ENCODE measurements around the gene TDRKH.

The TDRKH gene

DNA sequence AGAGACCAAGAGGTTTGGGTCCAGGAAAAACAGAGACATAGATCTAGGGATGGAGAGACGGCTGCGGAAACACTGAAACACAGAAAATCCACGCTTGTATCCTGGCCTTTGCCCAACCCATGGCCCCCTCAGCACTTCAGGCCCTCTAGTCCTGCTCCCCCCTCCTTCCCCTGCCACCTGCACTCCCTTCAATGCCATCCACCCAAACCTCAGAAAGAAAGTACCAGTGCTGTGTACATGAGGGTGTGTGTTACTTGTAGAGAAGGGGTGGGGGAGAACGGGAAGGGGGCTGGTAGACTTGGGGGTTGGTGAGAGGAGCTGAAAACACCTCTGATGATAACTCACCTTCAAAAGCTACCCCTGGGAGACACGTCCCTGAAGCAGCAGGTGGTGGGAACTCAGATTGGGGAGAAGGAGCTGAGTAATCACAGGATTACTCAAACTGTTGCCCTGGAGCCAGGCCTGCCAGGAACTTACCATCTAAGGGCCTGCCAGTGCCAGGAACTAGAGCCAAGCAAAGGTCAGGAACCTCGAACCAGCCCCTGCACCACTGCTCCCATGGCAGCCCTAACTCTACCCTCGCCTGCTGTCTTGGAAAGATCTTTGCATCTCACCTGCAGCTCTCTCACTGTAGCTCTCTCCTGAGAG, 29.8 kb upstream of the TDRKH start:
- no peak overlapping the region for H3K27ac ChIP-seq
- TF ChIP-seq ZFX (IDR thresholded peaks at IDR 0.05), result no peak
- TF ChIP-seq, protein P1, sequence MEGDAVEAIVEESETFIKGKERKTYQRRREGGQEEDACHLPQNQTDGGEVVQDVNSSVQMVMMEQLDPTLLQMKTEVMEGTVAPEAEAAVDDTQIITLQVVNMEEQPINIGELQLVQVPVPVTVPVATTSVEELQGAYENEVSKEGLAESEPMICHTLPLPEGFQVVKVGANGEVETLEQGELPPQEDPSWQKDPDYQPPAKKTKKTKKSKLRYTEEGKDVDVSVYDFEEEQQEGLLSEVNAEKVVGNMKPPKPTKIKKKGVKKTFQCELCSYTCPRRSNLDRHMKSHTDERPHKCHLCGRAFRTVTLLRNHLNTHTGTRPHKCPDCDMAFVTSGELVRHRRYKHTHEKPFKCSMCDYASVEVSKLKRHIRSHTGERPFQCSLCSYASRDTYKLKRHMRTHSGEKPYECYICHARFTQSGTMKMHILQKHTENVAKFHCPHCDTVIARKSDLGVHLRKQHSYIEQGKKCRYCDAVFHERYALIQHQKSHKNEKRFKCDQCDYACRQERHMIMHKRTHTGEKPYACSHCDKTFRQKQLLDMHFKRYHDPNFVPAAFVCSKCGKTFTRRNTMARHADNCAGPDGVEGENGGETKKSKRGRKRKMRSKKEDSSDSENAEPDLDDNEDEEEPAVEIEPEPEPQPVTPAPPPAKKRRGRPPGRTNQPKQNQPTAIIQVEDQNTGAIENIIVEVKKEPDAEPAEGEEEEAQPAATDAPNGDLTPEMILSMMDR (conservative IDR thresholded peaks at IDR 0.05), result no peak

- no peak overlapping the region for H3K27ac ChIP-seq
- TF ChIP-seq, protein P1 (conservative IDR thresholded peaks at IDR 0.05), result no peak
- no peak for TF ChIP-seq ZFX (IDR thresholded peaks at IDR 0.05)
Observed at GRCh38 chr1:151819227-151819835, 29.0 kb upstream of the TDRKH start.

DNA sequence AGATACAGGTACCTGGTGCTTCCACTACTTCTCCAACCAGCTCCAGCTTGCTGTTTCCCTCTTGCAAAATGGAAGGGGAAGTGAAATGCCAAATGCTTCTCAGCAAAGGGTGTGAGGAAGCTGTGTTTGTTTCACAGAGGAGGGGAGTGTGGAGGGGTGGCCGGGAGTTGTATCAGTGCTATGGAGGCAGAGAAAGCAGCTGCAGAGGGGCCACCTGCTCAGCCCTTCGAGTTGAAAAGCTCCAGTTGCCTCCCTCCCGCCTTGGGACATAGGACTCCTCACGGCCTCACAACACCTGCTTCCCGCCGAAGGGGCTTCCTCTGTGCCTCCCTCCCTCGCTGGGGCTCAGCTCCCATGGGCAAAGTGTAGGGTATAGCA, 27.0 kb upstream of the TDRKH start:
- TF ChIP-seq ZFX (IDR thresholded peaks at IDR 0.05), result no peak
- TF ChIP-seq, protein P1 (conservative IDR thresholded peaks at IDR 0.05), result no peak
- H3K27ac ChIP-seq, result no peak overlapping the region

- TF ChIP-seq ZFX (IDR thresholded peaks at IDR 0.05), result no peak
- TF ChIP-seq, protein P1 (conservative IDR thresholded peaks at IDR 0.05), result no peak
Observed at GRCh38 chr1:151816548-151817352, 26.4 kb upstream of the TDRKH start.

GRCh38 chr1:151815716-151816327, 25.5 kb upstream of the TDRKH start:
- no peak overlapping the region for H3K27ac ChIP-seq
- TF ChIP-seq, protein P1 (conservative IDR thresholded peaks at IDR 0.05), result no peak
- no peak for TF ChIP-seq ZFX (IDR thresholded peaks at IDR 0.05)

More at GRCh38 chr1:151816548-151817352, 26.4 kb upstream of the TDRKH start:
- H3K27ac ChIP-seq, result no peak overlapping the region

DNA sequence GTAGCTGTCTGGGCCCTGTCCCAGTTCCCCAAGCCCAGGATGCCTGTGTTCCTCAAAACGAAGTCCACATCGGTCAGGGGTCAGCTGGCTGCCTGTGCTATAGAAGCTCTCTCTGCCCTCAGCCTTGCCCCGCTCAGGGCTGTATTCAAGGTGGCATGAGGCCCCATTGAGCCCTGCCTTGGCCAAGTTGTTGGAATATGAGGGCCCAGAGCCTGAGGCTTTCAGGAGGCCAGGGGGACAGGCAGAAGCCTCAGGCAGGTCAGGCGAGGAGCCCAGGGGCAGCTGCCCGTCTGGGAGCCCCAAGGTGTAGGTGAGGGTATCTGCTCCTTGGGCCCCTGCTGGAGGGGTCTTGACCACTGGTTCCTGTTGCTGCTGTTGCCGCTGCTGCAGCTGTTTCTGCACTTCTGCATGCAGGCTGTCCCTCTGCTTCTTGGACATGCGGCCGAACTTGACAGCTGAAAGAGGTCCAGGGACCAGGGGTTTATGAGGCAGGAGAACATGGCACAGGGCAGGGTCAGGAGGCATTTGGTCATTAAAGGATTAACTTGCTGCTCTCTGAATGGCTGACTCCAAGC, 24.8 kb upstream of the TDRKH start:
- no peak for TF ChIP-seq ZFX (IDR thresholded peaks at IDR 0.05)
- TF ChIP-seq, protein P1 (conservative IDR thresholded peaks at IDR 0.05), result no peak
- H3K27ac ChIP-seq, result no peak overlapping the region
